Activated T-helper 1 cell treated with anti-CD3 and anti-CD28 coated beads, Interleukin-2, amount 50 U/mL, for 16 hours (primary cell): ENCODE measurements around the gene RHOT2.
A peak's percentile ranks its signal among the peaks of the same experiment; 100 is the strongest.

ENCODE experiments used
- DNase-seq, 2 donors: peaks; one replicate each; pipeline ENCODE4 v3.0.0-alpha.2; 2020; ENCODE audit warnings: low read depth in 1 of 2, low spot score in 1 of 2

Gene RHOT2

GRCh38 chr16:695355-696089 is 27.6 kb downstream of the RHOT2 start:
- peak; percentile 45 to 66 for DNase-seq

GRCh38 chr16:698911-699671 is 31.2 kb downstream of the RHOT2 start:
- no peak for DNase-seq

- no peak for DNase-seq
Measured at GRCh38 chr16:700684-701584, 33.0 kb downstream of the RHOT2 start.

GRCh38 chr16:702341-702740 is 34.4 kb downstream of the RHOT2 start:
- DNase-seq: no peak

GRCh38 chr16:703406-703805 is 35.5 kb downstream of the RHOT2 start:
- no peak for DNase-seq

GRCh38 chr16:704047-704446 is 36.1 kb downstream of the RHOT2 start:
- DNase-seq: no peak

GRCh38 chr16:704552-705380 is 36.8 kb downstream of the RHOT2 start:
- no peak for DNase-seq

GRCh38 chr16:705431-706188 is 37.7 kb downstream of the RHOT2 start, which contains the start of gene FBXL16:
TSS of gene FBXL16 (minus strand) at chr16:705801. CDS start at chr16:697405, 8,396 bp downstream.
- DNase-seq: no peak

GRCh38 chr16:706189-707061 is 38.5 kb downstream of the RHOT2 start:
- no peak for DNase-seq

GRCh38 chr16:707062-707538 is 39.2 kb downstream of the RHOT2 start:
- no peak for DNase-seq

GRCh38 chr16:708019-708418 is 40.1 kb downstream of the RHOT2 start:
- DNase-seq: no peak

- DNase-seq: no peak
Measured at GRCh38 chr16:708959-709358, 41.0 kb downstream of the RHOT2 start.

GRCh38 chr16:709566-710499 is 41.9 kb downstream of the RHOT2 start:
- no peak for DNase-seq

- no peak for DNase-seq
Measured at GRCh38 chr16:710500-711075, 42.7 kb downstream of the RHOT2 start.

GRCh38 chr16:711084-711483 is 43.2 kb downstream of the RHOT2 start:
- DNase-seq: no peak

GRCh38 chr16:711548-712320 is 43.8 kb downstream of the RHOT2 start:
- DNase-seq: peak; percentile 67 to 70
